GM12891 (cell line): ENCODE data around the gene MPPED2.

Source experiments
- DNase-seq: peaks from one replicate; pipeline ENCODE4 v3.0.0; 2011; ENCODE audit warnings: low spot score; ENCODE audit not compliant: insufficient read length
- FAIRE-seq: peaks from 2 replicates; lab custom pipeline; 2011; peaks lifted over from hg19 to GRCh38; lab: Jason Lieb, UNC
- PAX5 ChIP-seq: IDR thresholded peaks from 2 replicates; pipeline ENCODE4 v1.6.1; 2011; ENCODE audit warnings: low read length, moderate library complexity, mild to moderate bottlenecking; ENCODE audit not compliant: insufficient read depth, severe bottlenecking
- POLR2A ChIP-seq: IDR thresholded peaks from 2 replicates; pipeline ENCODE4 v1.6.1; 2011; ENCODE audit warnings: low read depth, low read length, control low read depth
- POLR2AphosphoS5 ChIP-seq: IDR thresholded peaks from 2 replicates; pipeline ENCODE4 v1.6.1; 2011; ENCODE audit warnings: low read depth, low read length, control low read depth
- POU2F2 ChIP-seq: IDR thresholded peaks from 2 replicates; pipeline ENCODE4 v1.6.1; 2011; ENCODE audit warnings: low read depth, mild to moderate bottlenecking, control low read depth, low read length, moderate library complexity
- SPI1 ChIP-seq: IDR thresholded peaks from 2 replicates; pipeline ENCODE4 v1.6.1; 2011; ENCODE audit warnings: low read depth, low read length, control low read depth
- TAF1 ChIP-seq: IDR thresholded peaks from 2 replicates; pipeline ENCODE4 v1.6.1; 2011; ENCODE audit warnings: low read depth, low read length, control low read depth

Gene MPPED2

GRCh38 chr11:30474151-30474954 lies 111.8 kb downstream of the MPPED2 start:
- no peak for FAIRE-seq
- DNase-seq, result no peak
- no peak for TF ChIP-seq PAX5
- TF ChIP-seq SPI1, result no peak
- no peak for TF ChIP-seq POLR2A
- TF ChIP-seq TAF1, result no peak
- no peak for TF ChIP-seq POLR2AphosphoS5
- TF ChIP-seq POU2F2, result no peak

- TF ChIP-seq PAX5 (no peak), POLR2AphosphoS5 (no peak), TAF1 (no peak), POU2F2 (no peak), POLR2A (no peak), SPI1 (no peak)
- DNase-seq (no peak), FAIRE-seq (no peak)
Observed at GRCh38 chr11:30471244-30471643, 114.9 kb downstream of the MPPED2 start.

GRCh38 chr11:30468881-30469280 lies 117.3 kb downstream of the MPPED2 start:
- DNase-seq (no peak), FAIRE-seq (no peak)
- TF ChIP-seq TAF1 (no peak), POLR2AphosphoS5 (no peak), POU2F2 (no peak), SPI1 (no peak), POLR2A (no peak), PAX5 (no peak)

- no peak for FAIRE-seq
Observed at GRCh38 chr11:30467176-30467575, 119.0 kb downstream of the MPPED2 start.

GRCh38 chr11:30465623-30466022 lies 120.5 kb downstream of the MPPED2 start:
- TF ChIP-seq POLR2A (no peak), TAF1 (no peak), POLR2AphosphoS5 (no peak), POU2F2 (no peak), SPI1 (no peak), PAX5 (no peak)
- FAIRE-seq, result no peak
- no peak for DNase-seq

More at GRCh38 chr11:30467176-30467575, 119.0 kb downstream of the MPPED2 start:
- TF ChIP-seq POLR2A (no peak), SPI1 (no peak), PAX5 (no peak), POLR2AphosphoS5 (no peak), TAF1 (no peak), POU2F2 (no peak)
- DNase-seq, result no peak

- no peak for TF ChIP-seq POLR2AphosphoS5
- TF ChIP-seq PAX5, result no peak
- no peak for TF ChIP-seq POLR2A
- TF ChIP-seq POU2F2, result no peak
- TF ChIP-seq SPI1, result no peak
- TF ChIP-seq TAF1, result no peak
- DNase-seq, result no peak
- no peak for FAIRE-seq
Observed at GRCh38 chr11:30465192-30465591, 121.0 kb downstream of the MPPED2 start.

- DNase-seq (no peak), FAIRE-seq (no peak)
- TF ChIP-seq POLR2AphosphoS5 (no peak), POLR2A (no peak), POU2F2 (no peak)
Observed at GRCh38 chr11:30463266-30463665, 122.9 kb downstream of the MPPED2 start.

GRCh38 chr11:30462421-30462820 lies 123.7 kb downstream of the MPPED2 start:
- no peak for FAIRE-seq
- no peak for DNase-seq
- TF ChIP-seq POLR2A (no peak), SPI1 (no peak), POLR2AphosphoS5 (no peak), TAF1 (no peak), PAX5 (no peak), POU2F2 (no peak)

GRCh38 chr11:30459821-30460220 lies 126.3 kb downstream of the MPPED2 start:
- FAIRE-seq, result no peak
- no peak for DNase-seq
- TF ChIP-seq TAF1 (no peak), POU2F2 (no peak), SPI1 (no peak), PAX5 (no peak), POLR2A (no peak), POLR2AphosphoS5 (no peak)

- FAIRE-seq, result no peak
- TF ChIP-seq SPI1 (no peak), TAF1 (no peak)
- no peak for DNase-seq
Observed at GRCh38 chr11:30459306-30459705, 126.8 kb downstream of the MPPED2 start.
